Keratinocyte (primary cell): ENCODE results near the gene JAG2. TPM values are rescaled to one million over a fixed set of nuclear protein-coding genes. Genes with fewer than 3 reads are reported as not detected.

Source experiments
- DNase-seq: peaks from one replicate; pipeline ENCODE4 v3.0.0-alpha.2; 2011; ENCODE audit warnings: low read depth, missing footprints, low spot score
- FAIRE-seq: peaks from 2 replicates; lab custom pipeline; 2011; peaks lifted over from hg19 to GRCh38; lab: Jason Lieb, UNC
- H2AFZ ChIP-seq: 2 replicates; pipeline ENCODE4 v1.6.0; 2012; ENCODE audit warnings: low read length, control low read depth, inconsistent platforms; ENCODE audit not compliant: control insufficient read depth
- H3K27ac ChIP-seq: 2 replicates; pipeline ENCODE4 v1.5.1; 2011; ENCODE audit warnings: low read length; ENCODE audit not compliant: control insufficient read depth, insufficient read depth
- H3K27me3 ChIP-seq: 3 replicates; pipeline ENCODE4 v1.6.0; 2011; ENCODE audit warnings: low read length; ENCODE audit not compliant: control insufficient read depth, insufficient read depth; ENCODE audit errors: extremely low read depth
- H3K36me3 ChIP-seq, 2 experiments: 2 replicates in 1 of 2; 3 replicates in 1 of 2; pipeline ENCODE4 v1.5.1; 2011; ENCODE audit warnings: low read length in 2 of 2, mild to moderate bottlenecking in 1 of 2; ENCODE audit not compliant: control insufficient read depth in 2 of 2, insufficient read depth in 2 of 2; ENCODE audit errors: extremely low read depth in 1 of 2
- H3K4me1 ChIP-seq: 3 replicates; pipeline ENCODE4 v1.5.1; 2011; ENCODE audit warnings: low read length; ENCODE audit not compliant: control insufficient read depth, insufficient read depth; ENCODE audit errors: extremely low read depth
- H3K4me2 ChIP-seq: 3 replicates; pipeline ENCODE4 v1.6.0; 2011; ENCODE audit warnings: low read depth, low read length; ENCODE audit not compliant: control insufficient read depth, insufficient read depth; ENCODE audit errors: extremely low read depth
- H3K4me3 ChIP-seq, 3 experiments: fragments of 200-600 bp in 1 of 3; sonication (generic) in 1 of 3; 2 replicates in 2 of 3; 3 replicates in 1 of 3; pipeline ENCODE4 v1.5.1; 2011 to 2016; ENCODE audit warnings: low read length in 3 of 3, mild to moderate bottlenecking in 3 of 3, control low read depth in 2 of 3, inconsistent platforms in 1 of 3, low read depth in 1 of 3, mixed read lengths in 1 of 3, mixed run types in 1 of 3, moderate library complexity in 1 of 3; ENCODE audit not compliant: control insufficient read depth in 2 of 3, insufficient read depth in 2 of 3; ENCODE audit errors: extremely low read depth in 1 of 3
- H3K79me2 ChIP-seq: 2 replicates; pipeline ENCODE4 v1.6.0; 2012; ENCODE audit warnings: low read length; ENCODE audit not compliant: control insufficient read depth, insufficient read depth
- H3K9ac ChIP-seq: 3 replicates; pipeline ENCODE4 v1.6.0; 2011; ENCODE audit warnings: low read length; ENCODE audit not compliant: control insufficient read depth, insufficient read depth; ENCODE audit errors: extremely low read depth
- H3K9me1 ChIP-seq: 3 replicates; pipeline ENCODE4 v1.6.0; 2011; ENCODE audit warnings: low read length; ENCODE audit not compliant: control insufficient read depth, insufficient read depth; ENCODE audit errors: extremely low read depth
- H3K9me3 ChIP-seq: 2 replicates; pipeline ENCODE4 v1.5.1; 2012; ENCODE audit warnings: low read depth, low read length; ENCODE audit not compliant: control insufficient read depth
- H4K20me1 ChIP-seq: 3 replicates; pipeline ENCODE4 v1.6.0; 2011; ENCODE audit warnings: low read length; ENCODE audit not compliant: control insufficient read depth, insufficient read depth; ENCODE audit errors: extremely low read depth
- CTCF ChIP-seq, 3 experiments: IDR thresholded peaks in 1 of 3; conservative IDR thresholded peaks in 1 of 3; optimal IDR thresholded peaks in 1 of 3; 2 replicates in 2 of 3; 3 replicates in 1 of 3; pipeline versions ENCODE3 to v1.5.1; 2011; ENCODE audit warnings: low read length in 3 of 3, mild to moderate bottlenecking in 3 of 3, moderate library complexity in 2 of 3, control low read depth in 1 of 3, inconsistent platforms in 1 of 3; ENCODE audit not compliant: insufficient read depth in 2 of 3; ENCODE audit errors: extremely low read depth in 1 of 3
- EZH2 ChIP-seq: IDR thresholded peaks from one replicate; pipeline ENCODE4 v1.6.1; 2012; ENCODE audit warnings: inconsistent platforms, mild to moderate bottlenecking, low read length, moderate library complexity
- dilution Hi-C: fragments of 300-500 bp; cut with MboI; formaldehyde crosslinking; loops from one replicate; pipeline ENCODE4 v1.7.0; 2020; ENCODE audit warnings: low sequenced_read_pairs; ENCODE audit not compliant: extremely low pct_ligation_motif_present
- polyA plus RNA-seq, 5 experiments: library from polyadenylated mRNA; depleted of rRNA in 3 of 5; stranded (reverse) in 3 of 5; stranded (forward) in 1 of 5; unstranded in 1 of 5; fragments of >200 nt; gene quantifications; 1 replicate in 1 of 5; 2 replicates in 3 of 5; 3 replicates in 1 of 5; pipeline versions ENCODE4 v1.2.1 to v1.2.3, GENCODE V29; 2011 to 2012; ENCODE audit warnings: missing spikeins in 2 of 5, low read depth in 1 of 5, low replicate concordance in 1 of 5

JAG2 gene
- polyA plus RNA-seq, 1 donor (not counting 4 experiments of a cell fraction or from before 2014, with no cell fraction given) = 28.3 TPM

- H2AFZ ChIP-seq = no peak overlapping the region
- H3K4me3 ChIP-seq = no peak overlapping the region
- H3K36me3 ChIP-seq = no peaks in the 10 kb centered on the region
- FAIRE-seq = no peak
- H3K9ac ChIP-seq = no peak overlapping the region
- no peak for DNase-seq
- H3K27me3 ChIP-seq = peaks cover 43% of the 10 kb centered on the region
- peaks cover 5% of the 10 kb centered on the region for H3K4me1 ChIP-seq
- TF ChIP-seq EZH2 (no peak), CTCF (optimal IDR thresholded peaks at IDR 0.05 in 1 of 3, IDR thresholded peaks at IDR 0.05 in 1 of 3, conservative IDR thresholded peaks at IDR 0.05 in 1 of 3; ENCODE audit: extremely low read depth in 1 of 3, insufficient read depth in 2 of 3, low read length in 3 of 3) (no peak)
- H3K9me1 ChIP-seq = no peaks in the 10 kb centered on the region
- no peaks in the 10 kb centered on the region for H3K9me3 ChIP-seq
- no peak overlapping the region for H3K4me2 ChIP-seq
- dilution Hi-C loops = no loop called here
- H3K79me2 ChIP-seq = no peaks in the 10 kb centered on the region
- no peak overlapping the region for H3K27ac ChIP-seq
- H4K20me1 ChIP-seq = no peaks in the 10 kb centered on the region
Observed at GRCh38 chr14:105195051-105195450, 26.5 kb upstream of the JAG2 start.

- no peak for TF ChIP-seq CTCF (optimal IDR thresholded peaks at IDR 0.05 in 1 of 3, IDR thresholded peaks at IDR 0.05 in 1 of 3, conservative IDR thresholded peaks at IDR 0.05 in 1 of 3; ENCODE audit: extremely low read depth in 1 of 3, insufficient read depth in 2 of 3, low read length in 3 of 3)
- no peak for TF ChIP-seq EZH2
- H3K9ac ChIP-seq = no peak overlapping the region
- no peak overlapping the region for H3K4me3 ChIP-seq
- no peaks in the 10 kb centered on the region for H3K36me3 ChIP-seq
- no peaks in the 10 kb centered on the region for H3K9me1 ChIP-seq
- peaks cover 5% of the 10 kb centered on the region for H3K4me1 ChIP-seq
- H3K9me3 ChIP-seq = no peaks in the 10 kb centered on the region
- no peak overlapping the region for H3K27ac ChIP-seq
- dilution Hi-C loops = no loop called here
- H2AFZ ChIP-seq = no peak overlapping the region
- FAIRE-seq (no peak), DNase-seq (no peak)
- no peaks in the 10 kb centered on the region for H3K79me2 ChIP-seq
- no peaks in the 10 kb centered on the region for H4K20me1 ChIP-seq
- H3K4me2 ChIP-seq = no peak overlapping the region
- H3K27me3 ChIP-seq = peaks cover 43% of the 10 kb centered on the region
Observed at GRCh38 chr14:105193916-105194782, 25.6 kb upstream of the JAG2 start.
